ENCODE data around the gene RPN1. TPM values are rescaled to one million over a fixed set of nuclear protein-coding genes. Genes with fewer than 3 reads are reported as not detected.
A peak's percentile ranks its signal among the peaks of the same experiment; 100 is the strongest.

RPN1 gene
- total RNA-seq, 4 donors from 2014 or later = 125 to 184 (median 143) TPM

DNA sequence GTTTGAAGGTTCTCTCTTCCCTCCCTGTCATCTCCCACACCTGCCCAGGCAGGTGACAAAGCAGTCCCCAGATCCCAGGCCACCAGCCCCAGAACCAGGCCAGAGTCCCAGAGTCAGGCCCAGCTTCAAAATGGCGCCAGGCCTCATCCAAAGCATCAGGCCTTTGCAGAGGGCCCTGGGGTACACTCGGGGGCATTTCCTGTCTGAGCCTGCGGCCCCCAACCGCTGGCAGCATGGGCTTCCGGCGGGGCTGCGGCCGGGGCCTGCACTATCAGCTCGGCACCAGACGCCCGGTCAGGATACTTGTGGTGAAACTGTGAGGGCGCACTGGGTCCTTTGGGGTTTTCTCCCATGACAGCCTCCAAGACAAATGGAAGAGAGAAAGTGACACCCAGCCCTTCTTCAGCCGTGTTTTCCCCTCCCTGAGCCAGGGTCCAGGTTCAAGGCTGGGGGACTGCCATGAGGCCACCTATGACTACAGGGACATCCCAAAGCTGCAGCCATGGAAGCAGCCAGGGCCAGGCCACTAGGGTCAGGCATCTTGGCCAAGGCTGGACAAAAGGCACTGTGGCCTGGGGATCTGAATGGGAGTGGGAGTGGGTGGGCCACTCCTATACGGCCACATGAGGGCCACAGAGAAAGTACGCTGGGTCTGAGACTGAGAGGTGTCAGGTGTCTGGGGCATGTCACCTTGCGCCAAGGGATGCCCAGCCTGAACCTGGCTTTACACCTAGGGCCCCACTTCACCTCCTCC, 33.9 kb downstream of the RPN1 start:
- Histone ChIP-seq H3K9me3 (no peaks in the 10 kb centered on the region), H3K4me1 (peaks cover 10 to 18% (median 14%) of the 10 kb centered on the region in 4 donors), H3K36me3 (peaks cover 0 to 13% (median 5%) of the 10 kb centered on the region in 4 donors), H3K4me3 (no peak overlapping the region), H3K27ac (peak overlapping the region; percentile 83 to 91 (median 89)), H3K27me3 (no peaks in the 10 kb centered on the region)
- DNase-seq = no peak
- intact Hi-C loops (cut with DNase I; ENCODE audit: low total_unique reads) (loop anchor here (10.0 kb wide), 1 partner anchor 178 kb away; no protein-coding TSS in a partner anchor), in situ Hi-C loops (cut with MboI; ENCODE audit: low pct_ligation_motif_present in 1 of 4, low pct_unique_long_range_greater_than_20kb in 1 of 4, low sequenced_read_pairs in 3 of 4) (loop anchor here in 1 of 4 donors (25.0 kb wide), 1 partner anchor 529 kb away; no protein-coding TSS in a partner anchor)
- 94% methylated on average over 16 of the region's 16 CpGs; no CpG with 5 or more reads in 1 of the 2 donors for WGBS, 2 donors (ENCODE audit: low coverage in 1 of 2)
- no peak for TF ChIP-seq POLR2A (IDR thresholded peaks at IDR 0.05)
- TF ChIP-seq, protein P1, sequence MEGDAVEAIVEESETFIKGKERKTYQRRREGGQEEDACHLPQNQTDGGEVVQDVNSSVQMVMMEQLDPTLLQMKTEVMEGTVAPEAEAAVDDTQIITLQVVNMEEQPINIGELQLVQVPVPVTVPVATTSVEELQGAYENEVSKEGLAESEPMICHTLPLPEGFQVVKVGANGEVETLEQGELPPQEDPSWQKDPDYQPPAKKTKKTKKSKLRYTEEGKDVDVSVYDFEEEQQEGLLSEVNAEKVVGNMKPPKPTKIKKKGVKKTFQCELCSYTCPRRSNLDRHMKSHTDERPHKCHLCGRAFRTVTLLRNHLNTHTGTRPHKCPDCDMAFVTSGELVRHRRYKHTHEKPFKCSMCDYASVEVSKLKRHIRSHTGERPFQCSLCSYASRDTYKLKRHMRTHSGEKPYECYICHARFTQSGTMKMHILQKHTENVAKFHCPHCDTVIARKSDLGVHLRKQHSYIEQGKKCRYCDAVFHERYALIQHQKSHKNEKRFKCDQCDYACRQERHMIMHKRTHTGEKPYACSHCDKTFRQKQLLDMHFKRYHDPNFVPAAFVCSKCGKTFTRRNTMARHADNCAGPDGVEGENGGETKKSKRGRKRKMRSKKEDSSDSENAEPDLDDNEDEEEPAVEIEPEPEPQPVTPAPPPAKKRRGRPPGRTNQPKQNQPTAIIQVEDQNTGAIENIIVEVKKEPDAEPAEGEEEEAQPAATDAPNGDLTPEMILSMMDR (IDR thresholded peaks at IDR 0.05) = no peak
- TF ChIP-seq POLR2AphosphoS5 (IDR thresholded peaks at IDR 0.05) = no peak
- no peak for TF ChIP-seq EP300 (IDR thresholded peaks at IDR 0.05; ENCODE audit: low read depth)

DNA sequence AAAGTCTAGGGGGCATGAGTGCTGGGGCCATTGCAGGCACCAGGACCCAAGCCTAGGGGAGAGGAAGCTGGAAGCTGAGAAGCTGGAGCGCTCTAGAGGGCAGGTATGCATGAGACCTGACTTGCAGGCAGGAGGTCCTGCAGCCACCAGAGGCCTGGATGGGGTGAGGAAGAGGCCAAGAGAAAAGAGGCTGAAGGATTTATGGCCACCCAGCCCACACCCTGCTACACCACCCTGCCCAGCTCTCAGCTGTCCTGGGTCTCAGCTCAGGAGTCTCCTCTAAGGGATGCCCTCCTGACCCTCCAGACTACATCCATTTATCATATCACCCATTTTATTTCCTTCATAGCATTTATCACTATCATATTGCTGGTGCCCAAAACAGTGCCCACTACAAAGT, 36.5 kb downstream of the RPN1 start:
- Histone ChIP-seq H3K4me1 (peaks cover 10 to 17% (median 12%) of the 10 kb centered on the region in 4 donors), H3K9me3 (no peaks in the 10 kb centered on the region), H3K36me3 (no peaks in the 10 kb centered on the region), H3K27me3 (no peaks in the 10 kb centered on the region), H3K27ac (no peak overlapping the region), H3K4me3 (no peak overlapping the region)
- in situ Hi-C loops (cut with MboI; ENCODE audit: low pct_ligation_motif_present in 1 of 4, low pct_unique_long_range_greater_than_20kb in 1 of 4, low sequenced_read_pairs in 3 of 4) = loop anchor here in 1 of 4 donors (25.0 kb wide), 1 partner anchor 527 kb away; no protein-coding TSS in a partner anchor
- WGBS, 2 donors (ENCODE audit: low coverage in 1 of 2) = 86 to 100% methylated on average over 1 of the region's 1 CpG
- TF ChIP-seq EP300 (IDR thresholded peaks at IDR 0.05; ENCODE audit: low read depth) (no peak), POLR2AphosphoS5 (IDR thresholded peaks at IDR 0.05) (no peak)
- intact Hi-C loops (cut with DNase I; ENCODE audit: low total_unique reads) = loop anchor here (10.0 kb wide), 1 partner anchor 181 kb away; no protein-coding TSS in a partner anchor
- no peak for DNase-seq

DNA sequence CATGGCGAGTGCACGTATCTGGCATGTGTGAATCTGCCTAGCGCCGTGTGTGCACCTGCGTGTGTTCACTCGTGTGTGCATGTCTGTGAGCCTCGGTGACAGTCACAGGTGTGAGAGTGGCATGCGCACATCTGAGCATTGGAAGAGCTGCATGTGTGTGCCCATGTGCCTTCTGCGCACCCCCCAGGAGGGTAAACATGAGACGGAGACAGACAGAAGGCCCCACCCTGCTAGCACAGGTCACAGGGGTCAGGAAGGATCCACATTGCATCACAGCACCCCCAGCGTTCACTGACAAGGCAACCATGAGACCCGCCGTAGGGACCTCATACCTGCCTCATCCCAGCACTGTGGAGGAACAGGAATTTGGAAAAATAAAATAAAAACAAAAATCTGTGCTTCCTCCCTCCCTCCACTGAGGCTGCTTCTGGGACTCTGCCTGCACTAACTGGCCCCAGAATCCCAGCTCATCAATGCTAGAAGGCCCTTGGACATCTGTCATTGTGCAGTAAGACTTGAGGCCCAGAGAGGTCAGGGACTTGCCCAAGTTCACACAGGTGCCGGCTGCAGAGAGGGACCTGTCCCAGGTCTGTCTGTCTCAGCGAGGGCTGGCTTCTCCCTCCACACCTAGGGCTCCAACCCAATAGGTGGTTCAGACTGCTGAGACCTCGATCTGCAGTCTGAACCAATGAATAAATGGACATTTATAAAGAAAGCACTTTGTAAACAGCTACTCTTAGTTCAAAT, 37.4 kb downstream of the RPN1 start:
- no peak overlapping the region for H3K27ac ChIP-seq
- 88% methylated on average over 14 of the region's 16 CpGs; no CpG with 5 or more reads in 1 of the 2 donors for WGBS, 2 donors (ENCODE audit: low coverage in 1 of 2)
- intact Hi-C loops (cut with DNase I; ENCODE audit: low total_unique reads) = loop anchor here (10.0 kb wide), 1 partner anchor 182 kb away; no protein-coding TSS in a partner anchor

DNA sequence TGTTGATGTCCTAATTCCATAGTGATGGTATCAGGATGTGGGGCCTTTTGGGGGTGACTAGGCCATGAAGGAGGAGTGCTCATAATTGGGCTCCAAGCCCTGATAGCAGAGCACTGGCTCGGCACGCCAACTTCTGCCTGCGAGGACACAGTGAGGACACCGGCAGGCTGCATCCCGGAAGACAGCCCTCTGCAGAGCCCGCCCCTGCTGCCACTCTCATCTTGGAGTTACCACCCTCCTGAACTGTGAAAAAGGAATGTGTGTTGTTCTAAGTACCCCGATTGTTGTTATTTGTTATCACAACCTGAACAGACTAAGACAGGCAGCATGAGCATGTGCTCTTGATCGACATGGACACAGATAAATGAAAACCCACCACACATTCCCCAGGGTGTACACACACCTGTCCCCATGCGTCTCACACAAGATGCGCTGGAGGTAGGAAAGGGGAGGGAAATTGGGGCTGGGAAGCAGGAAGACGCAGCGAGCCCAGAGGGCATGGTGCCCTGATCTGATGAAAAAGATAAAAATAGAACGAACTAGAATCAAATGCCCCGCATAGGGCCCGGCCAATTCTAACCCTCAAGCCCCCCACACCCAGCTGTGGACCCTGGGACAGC, 40.1 kb downstream of the RPN1 start:
- 78 to 93% methylated on average over 8 to 15 of the region's 15 CpGs for WGBS, 2 donors (ENCODE audit: low coverage in 1 of 2)
- Histone ChIP-seq H3K9me3 (no peaks in the 10 kb centered on the region), H3K4me1 (peaks cover 0 to 13% (median 7%) of the 10 kb centered on the region in 4 donors)

More for the DNA sequence above, 37.4 kb downstream of the RPN1 start:
- H3K4me1 ChIP-seq = peaks cover 1 to 14% (median 8%) of the 10 kb centered on the region in 4 donors
- TF ChIP-seq POLR2AphosphoS5 (IDR thresholded peaks at IDR 0.05) (no peak), EP300 (IDR thresholded peaks at IDR 0.05; ENCODE audit: low read depth) (no peak), POLR2A (IDR thresholded peaks at IDR 0.05) (no peak)
- TF ChIP-seq, protein P1 (IDR thresholded peaks at IDR 0.05) = no peak
- no peaks in the 10 kb centered on the region for H3K9me3 ChIP-seq
- DNase-seq = no peak
- H3K36me3 ChIP-seq = no peaks in the 10 kb centered on the region
- in situ Hi-C loops (cut with MboI; ENCODE audit: low pct_ligation_motif_present in 1 of 4, low pct_unique_long_range_greater_than_20kb in 1 of 4, low sequenced_read_pairs in 3 of 4) = loop anchor here in 1 of 4 donors (25.0 kb wide), 1 partner anchor 526 kb away; no protein-coding TSS in a partner anchor
- no peak overlapping the region for H3K4me3 ChIP-seq
- H3K27me3 ChIP-seq = no peaks in the 10 kb centered on the region

More for the DNA sequence above, 40.1 kb downstream of the RPN1 start:
- TF ChIP-seq POLR2AphosphoS5 (IDR thresholded peaks at IDR 0.05) (no peak), POLR2A (IDR thresholded peaks at IDR 0.05) (no peak), EP300 (IDR thresholded peaks at IDR 0.05; ENCODE audit: low read depth) (no peak)
- TF ChIP-seq, protein P1 (IDR thresholded peaks at IDR 0.05) = no peak
- H3K4me3 ChIP-seq = no peak overlapping the region
- no peaks in the 10 kb centered on the region for H3K27me3 ChIP-seq
- DNase-seq = no peak
- no peak overlapping the region for H3K27ac ChIP-seq
- intact Hi-C loops (cut with DNase I; ENCODE audit: low total_unique reads) (loop anchor here (10.0 kb wide), 1 partner anchor 184 kb away; no protein-coding TSS in a partner anchor), in situ Hi-C loops (cut with MboI; ENCODE audit: low pct_ligation_motif_present in 1 of 4, low pct_unique_long_range_greater_than_20kb in 1 of 4, low sequenced_read_pairs in 3 of 4) (loop anchor here in 1 of 4 donors (25.0 kb wide), 1 partner anchor 523 kb away; no protein-coding TSS in a partner anchor)
- no peaks in the 10 kb centered on the region for H3K36me3 ChIP-seq

All from transverse colon (tissue), 4 donors.